Trophoblast cell (in vitro differentiated cells and primary cell): ENCODE data around the gene CST3.

Experiments used
- DNase-seq, 2 donors: peaks; one replicate each; pipeline ENCODE4 v3.0.0-alpha.2; 2016
- H2AFZ ChIP-seq: 2 replicates; pipeline ENCODE4 v1.6.1; 2013; ENCODE audit warnings: low read length, moderate library complexity, mild to moderate bottlenecking; ENCODE audit not compliant: insufficient read depth, poor library complexity
- H2AK5ac ChIP-seq: 2 replicates; pipeline ENCODE4 v1.6.1; 2013; ENCODE audit warnings: mild to moderate bottlenecking, low read length
- H2BK120ac ChIP-seq: 2 replicates; pipeline ENCODE4 v1.6.1; 2013; ENCODE audit warnings: low read length, mild to moderate bottlenecking, moderate library complexity; ENCODE audit not compliant: insufficient read depth, poor library complexity
- H2BK12ac ChIP-seq: 2 replicates; pipeline ENCODE4 v1.6.1; 2013; ENCODE audit warnings: mild to moderate bottlenecking, low read length, moderate library complexity
- H2BK5ac ChIP-seq: 2 replicates; pipeline ENCODE4 v1.6.1; 2013; ENCODE audit warnings: low read length, low read depth, moderate library complexity, mild to moderate bottlenecking; ENCODE audit not compliant: poor library complexity
- H3K14ac ChIP-seq: 2 replicates; pipeline ENCODE4 v1.6.1; 2013; ENCODE audit warnings: mild to moderate bottlenecking, low read length
- H3K18ac ChIP-seq: 2 replicates; pipeline ENCODE4 v1.6.1; 2013; ENCODE audit warnings: mild to moderate bottlenecking, low read length
- H3K23ac ChIP-seq: 2 replicates; pipeline ENCODE4 v1.6.1; 2013; ENCODE audit warnings: low read length
- H3K27ac ChIP-seq: 2 replicates; pipeline ENCODE4 v1.5.1; 2013; ENCODE audit warnings: low read depth, mild to moderate bottlenecking, inconsistent platforms, low read length, moderate library complexity
- H3K27me3 ChIP-seq: 2 replicates; pipeline ENCODE4 v1.6.1; 2013; ENCODE audit warnings: inconsistent platforms, mild to moderate bottlenecking, low read length, moderate library complexity; ENCODE audit not compliant: insufficient read depth
- H3K36me3 ChIP-seq, 2 experiments: 1 replicate in 1 of 2; 2 replicates in 1 of 2; pipeline ENCODE4 v1.6.1; 2013; ENCODE audit warnings: low read length in 2 of 2, mild to moderate bottlenecking in 2 of 2, moderate library complexity in 1 of 2; ENCODE audit not compliant: insufficient read depth in 2 of 2, control insufficient read depth in 1 of 2
- H3K4ac ChIP-seq: 2 replicates; pipeline ENCODE4 v1.6.1; 2013; ENCODE audit warnings: low read depth, mild to moderate bottlenecking, low read length, moderate library complexity
- H3K4me1 ChIP-seq, 2 experiments: 1 replicate in 1 of 2; 2 replicates in 1 of 2; pipeline ENCODE4 v1.6.1; 2013; ENCODE audit warnings: low read length in 2 of 2, mild to moderate bottlenecking in 2 of 2, moderate library complexity in 1 of 2; ENCODE audit not compliant: insufficient read depth in 2 of 2, control insufficient read depth in 1 of 2
- H3K4me2 ChIP-seq: 2 replicates; pipeline ENCODE4 v1.6.1; 2013; ENCODE audit warnings: inconsistent platforms, mild to moderate bottlenecking, low read length, moderate library complexity
- H3K4me3 ChIP-seq: 2 replicates; pipeline ENCODE4 v1.5.1; 2013; ENCODE audit warnings: mild to moderate bottlenecking, low read depth, low read length, inconsistent platforms
- H3K79me1 ChIP-seq: one replicate; pipeline ENCODE4 v1.6.1; 2013; ENCODE audit warnings: low read length
- H3K79me2 ChIP-seq: 2 replicates; pipeline ENCODE4 v1.6.1; 2013; ENCODE audit warnings: low read length, mild to moderate bottlenecking; ENCODE audit not compliant: control insufficient read depth, insufficient read depth, poor library complexity
- H3K9ac ChIP-seq: 2 replicates; pipeline ENCODE4 v1.6.1; 2013; ENCODE audit warnings: mild to moderate bottlenecking, low read length
- H3K9me3 ChIP-seq: 2 replicates; pipeline ENCODE4 v1.6.1; 2013; ENCODE audit warnings: low read depth, mild to moderate bottlenecking, control low read depth, inconsistent platforms, low read length; ENCODE audit not compliant: insufficient read depth
- H4K12ac ChIP-seq: 2 replicates; pipeline ENCODE4 v1.6.1; 2013; ENCODE audit warnings: low read depth, mild to moderate bottlenecking, low read length, moderate library complexity
- H4K8ac ChIP-seq: 2 replicates; pipeline ENCODE4 v1.6.1; 2013; ENCODE audit warnings: low read depth, mild to moderate bottlenecking, low read length, moderate library complexity
- H4K91ac ChIP-seq: one replicate; pipeline ENCODE4 v1.6.1; 2013; ENCODE audit warnings: low read depth, mild to moderate bottlenecking, low read length, moderate library complexity
- WGBS: extraction: QIAGEN DNeasy Blood & Tissue Kit; methylation state at CpG from one replicate; pipeline ENCODE4 v1.1.7; 2013; ENCODE audit warnings: missing lambda C conversion rate; ENCODE audit not compliant: insufficient read length, insufficient coverage; ENCODE audit errors: extremely low coverage; 5-methylcytosine and 5-hydroxymethylcytosine counted together

CST3 gene

DNA sequence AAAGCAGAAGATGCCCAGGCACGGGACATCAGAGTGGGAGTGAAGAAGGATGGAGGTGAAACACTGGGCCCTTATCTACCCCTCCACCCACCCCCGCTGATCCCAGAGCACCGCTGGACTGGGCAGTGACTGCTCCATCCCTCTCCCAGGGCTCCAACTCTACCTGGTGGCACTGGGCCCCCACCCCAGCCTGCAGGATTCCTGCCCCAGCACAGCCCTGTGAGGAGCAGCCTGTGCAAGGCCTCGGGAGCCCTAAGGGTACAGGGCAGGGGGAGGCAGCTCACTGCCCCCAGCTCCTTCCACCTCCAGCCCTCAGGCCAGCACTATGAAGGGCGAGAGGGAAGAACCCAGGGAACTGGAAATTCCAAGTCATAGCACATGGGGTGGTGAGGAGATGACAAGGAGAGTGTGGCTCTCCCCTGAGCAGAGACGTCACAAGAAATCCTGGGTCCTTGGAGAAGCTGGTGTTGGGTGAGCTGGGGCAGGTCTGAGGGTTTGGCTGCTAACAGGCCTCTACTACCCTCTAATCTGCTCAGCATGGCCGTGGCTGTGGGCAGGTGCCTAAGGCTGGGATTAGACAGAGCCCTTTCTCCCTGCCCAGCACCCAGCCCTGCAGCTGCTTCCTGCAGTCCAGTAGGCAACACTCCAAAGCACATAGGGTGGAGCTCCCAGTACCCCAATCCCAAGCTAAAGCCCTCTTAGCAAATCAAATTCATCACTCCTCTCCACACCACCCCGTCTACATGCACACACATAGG lies 3.5 kb downstream of the CST3 start:
- peaks cover 5 to 7% of the 10 kb centered on the region in 2 experiments for H3K4me1 ChIP-seq
- H3K14ac ChIP-seq = no peak overlapping the region
- peaks cover 3% of the 10 kb centered on the region for H3K9me3 ChIP-seq
- H2BK120ac ChIP-seq = no peak overlapping the region
- no CpG with 5 or more reads among the region's 8 CpGs for WGBS
- DNase-seq = no peak
- H2AFZ ChIP-seq = no peak overlapping the region
- no peak overlapping the region for H2AK5ac ChIP-seq
- no peak overlapping the region for H3K9ac ChIP-seq
- no peak overlapping the region for H4K12ac ChIP-seq
- no peak overlapping the region for H3K4ac ChIP-seq
- H3K23ac ChIP-seq = no peak overlapping the region
- no peak overlapping the region for H4K91ac ChIP-seq
- H3K27me3 ChIP-seq = no peaks in the 10 kb centered on the region
- H3K79me1 ChIP-seq = peaks cover 7% of the 10 kb centered on the region
- no peak overlapping the region for H2BK12ac ChIP-seq
- no peak overlapping the region for H4K8ac ChIP-seq
- no peak overlapping the region for H2BK5ac ChIP-seq
- H3K4me2 ChIP-seq = no peak overlapping the region
- peaks cover 5 to 8% of the 10 kb centered on the region in 2 experiments for H3K36me3 ChIP-seq
- H3K79me2 ChIP-seq = peaks cover 7% of the 10 kb centered on the region
- H3K18ac ChIP-seq = no peak overlapping the region
- no peak overlapping the region for H3K4me3 ChIP-seq
- H3K27ac ChIP-seq = no peak overlapping the region

DNA sequence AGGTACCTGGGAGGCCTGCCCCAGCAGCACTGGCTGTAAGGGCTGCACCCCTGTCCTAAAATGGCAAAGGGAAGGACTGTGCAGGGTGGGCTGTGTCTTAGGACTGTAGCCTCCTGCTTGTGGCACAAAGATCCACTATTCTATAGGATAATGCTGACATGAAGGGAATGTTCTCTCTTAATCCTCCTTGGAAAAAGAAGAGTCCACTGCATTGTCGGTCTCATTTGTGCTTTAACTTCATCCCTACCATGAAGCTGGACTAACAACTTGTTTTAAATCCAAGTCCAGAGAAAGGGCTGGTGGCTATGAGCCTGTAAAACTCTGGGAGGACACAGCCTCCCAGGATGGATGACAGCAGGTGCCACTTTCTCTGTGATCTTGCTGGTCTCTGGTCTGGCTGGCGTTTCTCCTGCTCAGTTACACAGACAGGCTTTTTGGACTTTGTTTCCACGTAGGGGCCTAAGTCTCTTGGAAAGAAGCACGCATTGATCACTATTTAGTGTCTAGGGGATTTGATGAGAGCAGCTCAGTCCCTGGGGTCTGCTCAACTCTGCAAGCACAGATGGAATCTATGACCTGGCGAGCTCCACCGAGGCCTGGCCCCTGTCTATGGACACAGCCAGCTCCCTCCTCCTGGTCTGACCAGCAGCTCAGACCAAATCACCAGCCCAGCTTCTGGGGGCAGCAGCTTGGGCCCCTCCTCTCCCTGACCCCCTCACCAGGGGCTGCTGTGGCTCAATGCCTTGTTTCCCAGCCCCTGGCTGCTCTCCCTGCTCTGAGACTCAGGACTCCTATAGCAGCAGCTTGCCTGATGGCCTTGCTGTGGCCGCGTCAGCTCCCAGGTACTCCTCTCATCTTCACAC lies 4.8 kb downstream of the CST3 start:
- Histone ChIP-seq H3K36me3 (peaks cover 5 to 8% of the 10 kb centered on the region in 2 experiments), H3K4ac (no peak overlapping the region), H3K9me3 (peaks cover 3% of the 10 kb centered on the region), H4K8ac (no peak overlapping the region), H3K14ac (no peak overlapping the region), H2BK12ac (no peak overlapping the region), H3K79me2 (peaks cover 7% of the 10 kb centered on the region), H3K18ac (no peak overlapping the region), H4K91ac (no peak overlapping the region), H3K23ac (no peak overlapping the region), H3K79me1 (peaks cover 7% of the 10 kb centered on the region), H2AFZ (no peak overlapping the region), H2BK120ac (no peak overlapping the region), H3K4me2 (no peak overlapping the region), H3K27me3 (no peaks in the 10 kb centered on the region), H2AK5ac (no peak overlapping the region), H3K9ac (no peak overlapping the region), H3K4me3 (no peak overlapping the region), H3K4me1 (peaks cover 4 to 7% of the 10 kb centered on the region in 2 experiments), H2BK5ac (no peak overlapping the region), H3K27ac (no peak overlapping the region), H4K12ac (no peak overlapping the region)
- WGBS = no CpG with 5 or more reads among the region's 8 CpGs
- no peak for DNase-seq

DNA sequence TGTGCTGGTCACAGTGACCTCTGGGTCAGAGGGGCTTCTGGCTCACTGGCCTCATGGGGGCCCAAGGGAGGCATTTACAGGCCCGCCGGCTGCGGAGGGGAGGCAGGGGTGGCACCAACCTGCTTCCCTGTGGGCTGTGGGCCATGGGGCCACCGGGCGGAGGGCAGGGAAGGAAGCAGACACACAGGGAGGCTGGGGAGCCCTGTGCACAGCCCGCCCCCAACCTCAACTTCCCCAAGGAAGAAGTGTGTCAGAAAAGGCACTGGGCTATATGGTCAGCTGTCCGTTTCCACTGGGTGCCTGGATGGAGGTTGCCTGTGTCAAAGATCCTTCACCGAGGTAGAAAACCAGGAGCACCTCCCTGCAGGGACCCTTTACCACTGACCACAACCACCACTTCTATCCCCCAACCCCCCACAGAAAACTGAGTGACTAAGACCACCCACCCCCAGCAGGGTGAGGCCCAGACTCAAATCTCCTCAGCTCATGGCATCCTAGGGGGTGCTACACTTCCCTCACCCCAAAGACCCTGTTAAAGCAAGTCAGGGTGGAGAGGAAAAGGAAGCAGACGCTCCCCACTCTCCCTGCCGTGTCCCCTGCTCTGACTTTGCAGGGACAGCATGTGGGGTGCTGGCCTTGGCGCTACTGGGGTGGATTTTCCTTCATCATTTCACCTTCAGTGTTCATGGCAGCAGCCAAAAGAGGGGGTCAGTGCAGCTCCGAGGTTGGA lies 5.6 kb downstream of the CST3 start:
- no peak overlapping the region for H2AFZ ChIP-seq
- H2BK12ac ChIP-seq = no peak overlapping the region
- H3K4me2 ChIP-seq = no peak overlapping the region
- no peak overlapping the region for H3K27ac ChIP-seq
- H3K27me3 ChIP-seq = no peaks in the 10 kb centered on the region
- H4K91ac ChIP-seq = no peak overlapping the region
- no peak overlapping the region for H2AK5ac ChIP-seq
- no peak overlapping the region for H2BK120ac ChIP-seq
- no peak overlapping the region for H3K23ac ChIP-seq
- H3K4me3 ChIP-seq = no peak overlapping the region
- peaks cover 2% of the 10 kb centered on the region for H3K79me2 ChIP-seq
- H4K12ac ChIP-seq = no peak overlapping the region
- no peak overlapping the region for H3K14ac ChIP-seq
- DNase-seq = no peak
- H3K36me3 ChIP-seq = peaks cover 5 to 8% of the 10 kb centered on the region in 2 experiments
- no CpG with 5 or more reads among the region's 12 CpGs for WGBS
- no peak overlapping the region for H2BK5ac ChIP-seq
- H3K4ac ChIP-seq = no peak overlapping the region
- peaks cover under 1% of the 10 kb centered on the region for H3K79me1 ChIP-seq
- H3K18ac ChIP-seq = no peak overlapping the region
- H3K9ac ChIP-seq = no peak overlapping the region
- H3K9me3 ChIP-seq = peaks cover 3% of the 10 kb centered on the region
- H3K4me1 ChIP-seq = peaks cover 4 to 6% of the 10 kb centered on the region in 2 experiments
- no peak overlapping the region for H4K8ac ChIP-seq

DNA sequence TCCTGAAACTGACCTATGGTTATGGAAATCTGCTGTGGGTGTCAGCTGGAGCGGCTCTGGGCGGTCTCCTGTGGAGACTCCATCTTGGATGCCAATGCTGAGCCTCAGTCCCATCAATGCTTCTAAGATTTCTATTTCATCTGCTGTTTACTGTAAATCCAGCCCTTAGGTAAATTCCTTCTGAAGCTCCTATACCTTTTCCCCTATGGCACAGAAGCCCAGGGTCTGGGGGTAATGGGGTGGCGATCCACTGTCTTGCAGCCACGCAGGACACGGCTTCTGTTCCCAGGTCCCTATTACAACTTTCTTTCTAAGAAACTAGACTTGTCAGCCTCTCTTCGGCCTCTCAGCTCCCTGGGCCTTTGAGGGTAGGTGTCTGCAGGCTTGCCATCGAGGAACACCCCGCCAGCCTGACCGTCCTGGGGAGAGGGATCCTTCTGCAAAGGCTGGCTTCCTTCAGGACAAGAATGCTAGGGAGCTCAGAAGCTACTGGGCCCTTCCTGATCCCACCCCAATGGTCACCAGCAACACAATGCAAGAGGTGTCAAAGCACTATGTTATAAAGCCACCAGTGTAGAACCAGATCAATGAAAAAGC lies 6.4 kb downstream of the CST3 start:
- H3K27ac ChIP-seq = no peak overlapping the region
- no peak for DNase-seq
- no peak overlapping the region for H2BK120ac ChIP-seq
- no CpG with 5 or more reads among the region's 9 CpGs for WGBS
- H3K27me3 ChIP-seq = no peaks in the 10 kb centered on the region
- no peak overlapping the region for H3K9ac ChIP-seq
- no peak overlapping the region for H2BK5ac ChIP-seq
- no peak overlapping the region for H3K14ac ChIP-seq
- no peak overlapping the region for H2AFZ ChIP-seq
- peaks cover 5 to 8% of the 10 kb centered on the region in 2 experiments for H3K36me3 ChIP-seq
- H3K4me2 ChIP-seq = no peak overlapping the region
- peaks cover under 1% of the 10 kb centered on the region in 2 experiments for H3K4me1 ChIP-seq
- H2BK12ac ChIP-seq = no peak overlapping the region
- no peaks in the 10 kb centered on the region for H3K79me1 ChIP-seq
- H3K18ac ChIP-seq = no peak overlapping the region
- H3K9me3 ChIP-seq = peaks cover 3% of the 10 kb centered on the region
- no peak overlapping the region for H3K4me3 ChIP-seq
- no peak overlapping the region for H2AK5ac ChIP-seq
- no peak overlapping the region for H4K8ac ChIP-seq
- no peak overlapping the region for H3K4ac ChIP-seq
- no peaks in the 10 kb centered on the region for H3K79me2 ChIP-seq
- H4K12ac ChIP-seq = no peak overlapping the region
- no peak overlapping the region for H3K23ac ChIP-seq
- H4K91ac ChIP-seq = no peak overlapping the region
